ENCODE results near the gene AZGP1.

- TF ChIP-seq ZNF274 (IDR thresholded peaks at IDR 0.05; ENCODE audit: low read depth, low read length) = no peak
- no peak for TF ChIP-seq SUZ12 (IDR thresholded peaks at IDR 0.05; ENCODE audit: extremely low read depth, insufficient read depth, insufficient read length)
- no peak for TF ChIP-seq YY1 (IDR thresholded peaks at IDR 0.05; ENCODE audit: insufficient read depth, insufficient read length)
These were observed 17.1 kb downstream of the AZGP1 start for GRCh38 chr7:99958564-99959227.
